ENCODE measurements around the gene ITPRID2.

- no peak for TF ChIP-seq CTCF (IDR thresholded peaks at IDR 0.05; ENCODE audit: low read depth, low read length)
- no peak for TF ChIP-seq POLR2A (IDR thresholded peaks at IDR 0.05; ENCODE audit: extremely low read depth, insufficient read length)
- no peak for TF ChIP-seq MYC (IDR thresholded peaks at IDR 0.05; ENCODE audit: low read depth, low read length)
These were observed 63.5 kb downstream of the ITPRID2 start for GRCh38 chr2:181955010-181955409.
